Measurements from ENCODE around the gene AICDA.

GRCh38 chr12:8606890-8607289 is 5.8 kb downstream of the AICDA start:
- no peak for TF ChIP-seq POLR2A (IDR thresholded peaks at IDR 0.05; ENCODE audit: low read depth, low read length)
- no peak for TF ChIP-seq POLR2AphosphoS5 (IDR thresholded peaks at IDR 0.05; ENCODE audit: low read depth, low read length)
